GM18909 (cell line): ENCODE results near the gene KRTAP9-7.
"Not testable (repeated sequence)": the region's sequence is repeated elsewhere in the genome, so short reads cannot be mapped to it uniquely, and the experiment has no call there.

Source experiments
- ATAC-seq: cut with Tn5 transposase; IDR thresholded peaks from one replicate; pipeline ENCODE4 v1.9.1; 2021; ENCODE audit warnings: mild to moderate bottlenecking; ENCODE audit not compliant: unreplicated experiment, poor library complexity

The KRTAP9-7 gene

DNA sequence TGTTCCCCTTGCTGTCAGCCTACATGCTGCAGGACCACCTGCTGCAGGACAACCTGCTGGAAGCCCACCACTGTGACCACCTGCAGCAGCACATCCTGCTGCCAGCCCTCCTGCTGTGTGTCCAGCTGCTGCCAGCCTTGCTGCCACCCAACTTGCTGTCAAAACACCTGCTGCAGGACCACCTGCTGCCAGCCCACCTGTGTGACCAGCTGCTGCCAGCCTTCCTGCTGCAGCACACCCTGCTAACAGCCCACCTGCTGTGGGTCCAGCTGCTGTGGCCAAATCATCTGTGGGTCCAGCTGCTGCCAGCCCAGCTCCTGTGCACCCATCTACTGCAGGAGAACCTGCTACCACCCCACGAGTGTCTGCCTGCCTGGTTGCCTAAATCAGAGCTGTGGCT lies 4.2 kb upstream of the KRTAP9-7 start:
- ATAC-seq: not testable (repeated sequence)

DNA sequence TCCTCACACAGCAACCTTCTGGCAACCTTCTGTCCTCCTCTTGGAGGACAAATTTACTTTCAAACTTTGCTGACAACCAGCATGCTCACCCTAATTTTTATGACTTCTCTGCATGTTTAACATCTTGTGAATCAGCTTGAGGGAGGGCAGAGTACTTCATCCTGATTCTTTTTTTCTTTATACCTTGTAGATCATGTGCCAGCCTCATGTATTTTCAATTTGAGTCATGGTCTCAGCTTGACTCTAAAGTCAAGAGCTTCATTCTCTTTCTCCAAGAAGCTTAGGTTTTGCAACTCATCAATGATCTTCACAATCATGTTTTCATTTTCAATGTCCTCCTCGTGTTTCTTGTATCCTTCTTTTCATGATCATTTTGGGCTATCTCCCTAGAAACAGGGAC lies 3.6 kb upstream of the KRTAP9-7 start:
- ATAC-seq: no peak

DNA sequence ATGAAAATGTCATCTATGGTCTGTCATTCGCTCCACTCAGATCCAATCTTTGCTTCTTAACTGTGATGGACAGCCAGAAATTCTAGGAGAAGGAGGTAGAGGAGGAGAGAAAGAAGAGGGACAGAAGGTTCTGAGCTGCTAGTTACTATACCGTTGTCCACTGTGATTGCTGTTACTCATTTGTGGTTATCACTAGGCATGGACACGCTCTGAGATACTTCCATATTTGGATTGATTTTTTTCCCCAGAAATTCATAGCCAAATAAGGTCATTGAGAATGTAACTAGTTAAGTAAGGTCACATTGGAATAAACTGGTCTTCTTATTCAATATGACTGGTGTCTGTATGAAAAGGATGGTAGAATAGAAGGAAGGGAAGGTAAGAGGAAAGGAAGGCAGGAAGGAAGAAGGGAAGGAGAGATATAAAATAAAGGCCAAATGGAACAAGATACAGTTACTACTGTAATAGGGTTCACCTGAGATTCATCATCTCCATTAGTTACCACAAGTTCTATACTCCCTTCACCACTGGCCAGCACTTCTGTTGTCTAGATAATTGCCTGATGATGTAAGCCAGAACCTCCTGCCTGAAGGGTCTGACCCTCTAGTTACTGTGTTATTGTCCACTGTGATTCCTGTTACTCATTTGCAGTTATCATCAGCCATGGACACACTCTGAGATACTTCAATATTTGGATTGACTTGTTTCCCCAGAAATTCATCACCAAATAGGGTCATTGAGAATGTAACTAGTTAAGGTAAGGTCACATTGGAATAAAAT lies 2.9 kb downstream of the KRTAP9-7 start:
- ATAC-seq: no peak

DNA sequence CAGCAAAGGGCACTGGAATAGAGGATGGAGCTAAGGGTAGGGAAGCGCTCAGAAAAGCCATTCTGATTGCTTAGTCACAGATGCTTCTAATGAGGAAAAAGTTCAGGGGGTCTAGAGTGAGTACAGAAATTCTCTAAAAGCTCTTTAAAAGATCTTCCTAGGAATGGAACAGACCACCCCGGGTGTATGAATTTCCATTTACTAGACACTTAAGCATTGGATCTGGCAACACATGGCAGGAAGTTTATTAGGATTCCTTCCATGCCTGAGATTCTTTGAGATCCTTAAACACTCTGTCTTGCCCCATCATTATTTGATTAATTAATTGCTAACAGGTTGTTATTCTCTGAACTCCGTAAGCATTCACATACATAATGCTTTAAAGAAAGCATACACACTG lies 8.5 kb downstream of the KRTAP9-7 start:
- no peak for ATAC-seq

DNA sequence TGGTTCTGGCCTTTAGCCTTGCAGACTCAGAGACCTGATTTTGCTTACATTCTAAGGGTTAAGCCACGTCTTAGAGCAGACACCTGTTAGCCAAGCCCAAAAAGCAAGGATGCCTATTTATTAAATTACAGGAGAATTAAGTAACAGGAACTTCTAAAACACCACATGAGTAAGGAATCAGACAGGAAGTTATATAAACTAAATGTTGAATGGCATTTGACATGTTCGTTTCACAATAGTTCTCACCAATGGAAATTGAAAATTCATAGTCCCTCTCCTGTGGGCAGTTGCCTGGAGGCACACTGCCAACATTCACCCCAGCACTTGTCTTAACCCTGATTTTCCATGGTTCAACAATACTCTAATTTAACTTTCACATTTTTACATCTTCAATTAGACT lies 9.0 kb downstream of the KRTAP9-7 start:
- no peak for ATAC-seq

DNA sequence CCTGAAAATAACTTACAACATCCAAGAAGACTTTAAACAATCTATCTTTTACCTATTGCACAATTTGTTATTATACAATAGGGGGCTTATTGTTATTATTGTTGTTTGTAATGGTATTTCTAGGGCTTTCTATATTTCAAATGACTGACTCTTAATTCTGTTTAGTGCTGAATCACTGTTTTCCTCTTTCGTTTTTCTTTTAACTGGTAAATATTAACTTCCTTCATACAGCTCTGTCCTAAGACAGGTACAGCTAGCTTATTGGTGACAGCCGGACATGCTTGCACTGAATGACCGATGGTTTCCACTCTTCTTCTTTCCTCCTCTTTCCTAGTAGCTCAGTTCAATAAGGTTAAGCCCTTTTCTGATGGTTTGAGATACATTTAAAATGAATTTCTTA lies 11.6 kb downstream of the KRTAP9-7 start:
- no peak for ATAC-seq

DNA sequence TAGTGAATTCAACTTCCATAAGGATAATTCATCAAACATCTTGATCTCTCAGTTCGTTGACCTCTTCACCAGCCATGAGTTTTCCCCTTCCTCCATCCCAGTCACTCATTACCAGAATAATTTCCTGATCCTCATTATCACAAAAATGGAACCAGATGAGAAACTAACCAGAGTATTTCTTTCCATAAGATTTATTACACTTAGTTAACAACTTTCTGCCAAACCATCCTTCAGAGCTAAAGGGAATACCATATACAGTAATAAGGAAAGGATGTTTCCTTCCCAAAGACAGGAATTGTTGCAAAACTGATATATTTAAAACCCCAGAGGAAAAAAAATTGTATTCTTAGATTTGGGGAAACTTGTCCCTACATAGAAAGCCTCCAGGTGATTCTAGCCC lies 18.5 kb downstream of the KRTAP9-7 start:
- ATAC-seq: no peak

DNA sequence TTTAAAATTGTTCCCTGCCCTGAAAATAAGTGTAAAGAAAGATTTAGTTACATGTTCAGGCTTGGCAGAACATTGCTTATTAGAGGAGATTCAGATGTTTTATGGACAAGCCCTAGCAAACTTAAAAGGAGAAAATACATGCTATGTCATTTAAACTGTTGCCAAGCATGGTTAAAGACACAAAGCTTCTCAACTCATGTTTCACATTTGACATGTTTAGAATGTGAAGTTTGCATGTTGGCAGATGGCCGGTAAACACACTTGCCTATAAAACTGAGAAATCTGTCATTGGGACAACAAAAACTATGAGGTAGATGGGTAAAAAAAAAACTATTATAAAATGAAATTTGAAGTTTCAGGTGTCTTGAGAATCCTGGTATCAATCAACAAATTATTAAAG lies 21.3 kb downstream of the KRTAP9-7 start:
- no peak for ATAC-seq

DNA sequence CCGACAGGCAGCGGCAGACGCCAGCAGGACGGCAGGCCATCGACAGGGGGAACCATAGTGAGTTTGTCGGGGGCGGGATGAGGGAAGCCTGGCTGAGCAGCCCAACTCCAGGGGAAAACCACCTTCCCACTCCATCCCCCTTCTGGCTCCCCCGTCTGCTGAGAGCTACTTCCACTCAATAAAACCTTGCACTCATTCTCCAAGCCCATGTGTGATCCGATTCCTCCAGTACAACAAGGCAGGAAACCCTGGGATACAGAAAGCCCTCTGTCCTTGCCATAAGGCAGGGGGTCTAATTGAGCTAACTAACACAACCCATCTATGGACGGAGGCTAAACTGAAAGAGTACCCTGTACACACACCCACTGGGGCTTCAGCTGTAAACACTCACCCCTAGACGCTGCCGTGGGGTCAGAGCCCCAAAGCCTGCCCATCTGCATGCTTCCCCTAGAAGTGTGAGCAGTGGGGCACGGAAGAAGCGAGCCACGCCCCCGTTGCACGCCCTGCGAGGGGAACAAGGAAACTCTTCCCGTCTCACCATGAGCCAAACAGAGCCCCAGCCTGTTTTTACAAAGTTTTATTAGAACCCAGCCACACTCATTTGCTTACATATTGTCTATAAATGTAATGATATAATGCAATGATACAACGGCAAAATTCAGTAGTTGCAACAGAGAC lies 23.1 kb downstream of the KRTAP9-7 start:
- no peak for ATAC-seq

DNA sequence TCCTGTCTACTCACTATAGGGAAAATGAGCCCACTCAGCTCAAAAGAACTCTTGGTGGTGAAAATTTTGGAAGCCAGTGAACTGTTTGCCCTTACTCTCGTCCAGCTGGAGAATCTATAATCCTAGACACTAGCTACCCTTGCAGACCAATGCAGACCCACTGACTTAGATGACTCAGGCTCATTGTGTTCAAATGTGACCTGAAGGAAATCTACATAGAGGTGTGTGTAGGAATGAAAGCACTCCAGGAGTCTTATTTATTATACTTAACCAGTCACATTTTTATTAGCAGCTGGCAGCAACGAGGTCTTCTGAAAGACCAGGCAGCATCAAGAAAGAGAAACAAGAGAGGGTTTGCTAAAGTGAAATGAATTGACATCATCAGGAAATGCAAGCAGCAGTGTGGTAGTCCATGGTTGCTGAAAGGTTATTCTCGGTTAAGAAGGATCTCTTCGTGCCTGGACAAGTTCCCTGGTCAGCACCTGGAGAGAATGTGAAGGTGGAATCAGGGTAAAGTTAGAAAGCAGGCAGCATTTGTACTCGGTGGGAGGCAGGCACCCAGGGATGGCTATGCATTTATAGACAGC lies 25.8 kb downstream of the KRTAP9-7 start:
- no peak for ATAC-seq

DNA sequence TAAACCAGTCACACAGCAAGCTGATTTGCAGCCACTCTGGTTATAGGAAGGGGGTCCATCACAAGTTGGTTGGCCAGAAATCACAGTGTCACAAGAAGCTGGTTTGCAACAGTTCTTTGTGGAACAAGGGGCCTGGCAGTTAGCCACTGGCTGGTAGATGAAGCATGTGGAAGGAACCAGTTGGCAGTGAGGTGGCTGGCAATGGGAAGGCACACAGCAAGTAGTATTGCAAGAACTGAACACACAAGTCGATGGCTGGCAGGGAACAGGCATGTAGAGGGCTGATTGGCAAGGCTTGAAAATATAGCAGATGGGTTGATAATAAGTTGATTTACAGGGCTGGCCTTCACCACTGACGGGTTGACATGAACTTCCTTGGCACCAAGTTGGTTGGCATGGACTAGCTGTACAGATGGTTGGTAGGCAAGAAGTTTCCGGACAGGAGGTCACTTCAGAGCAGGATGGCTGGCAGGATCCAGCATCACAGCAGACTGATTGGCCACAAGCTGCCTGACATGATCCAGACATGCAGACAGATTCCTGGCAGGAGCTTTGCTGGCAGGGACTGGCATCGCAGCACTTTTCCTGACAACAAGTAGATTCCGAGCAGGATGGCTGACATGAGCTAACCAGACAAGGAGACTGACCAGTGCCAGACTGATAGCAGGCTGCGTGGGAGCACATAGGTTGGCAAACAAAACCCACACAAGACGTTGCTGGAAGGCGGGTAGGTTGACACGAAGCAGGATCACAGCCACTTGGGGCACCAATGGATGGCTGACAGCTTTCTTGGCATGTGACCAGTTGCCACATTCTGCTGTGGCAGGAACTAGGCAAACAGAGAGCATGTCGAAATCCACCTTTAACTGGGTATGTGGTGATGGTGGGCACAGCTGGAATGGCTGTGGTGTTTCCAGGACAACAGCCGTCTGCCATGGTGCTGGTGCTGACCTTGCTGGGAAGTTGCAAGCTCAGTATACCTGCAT lies 26.7 kb downstream of the KRTAP9-7 start, which contains the start of gene KRTAP29-1:
TSS of gene KRTAP29-1 (minus strand) at position 936 of the 986 bp plus-strand sequence. CDS start at position 936, 0 bp downstream.
- ATAC-seq: no peak

DNA sequence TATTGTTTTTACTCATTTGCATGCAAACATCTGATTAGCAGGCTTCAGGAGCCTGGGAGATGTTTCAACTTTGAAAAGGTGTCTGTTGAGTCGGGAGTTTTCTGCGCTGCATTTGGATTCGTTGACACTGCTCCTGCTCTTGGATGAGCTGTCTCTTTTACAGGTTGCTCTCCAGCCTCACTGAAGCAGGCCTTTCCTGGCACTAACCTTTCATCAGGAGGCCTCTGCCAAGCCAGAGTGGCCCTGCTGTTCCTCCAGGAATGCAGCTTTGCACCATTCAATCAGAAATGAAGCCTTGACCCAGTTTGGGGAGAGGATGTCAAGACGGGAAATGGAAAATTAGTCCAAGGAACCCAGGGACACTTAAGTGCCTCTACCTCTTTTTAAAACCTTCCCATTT lies 27.5 kb downstream of the KRTAP9-7 start:
- no peak for ATAC-seq

DNA sequence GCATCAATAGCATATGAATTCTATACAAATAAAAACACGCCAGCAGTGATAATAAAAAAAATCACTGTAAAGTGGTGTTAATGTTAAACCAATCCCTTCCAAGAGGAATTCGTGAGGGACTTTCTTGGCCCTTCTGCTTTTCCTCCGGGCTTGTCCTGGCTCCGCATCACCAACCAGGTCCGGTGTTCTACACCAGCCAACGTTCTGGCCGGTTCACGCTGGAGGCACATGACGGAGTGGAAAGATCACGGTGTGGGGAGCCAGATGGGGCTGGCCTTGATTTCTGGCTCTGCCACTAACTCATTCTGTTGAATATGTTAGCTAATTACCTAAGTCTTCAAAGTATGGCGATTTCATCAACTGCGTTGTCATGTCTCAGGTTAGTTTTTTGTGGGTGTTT lies 28.6 kb downstream of the KRTAP9-7 start:
- no peak for ATAC-seq

DNA sequence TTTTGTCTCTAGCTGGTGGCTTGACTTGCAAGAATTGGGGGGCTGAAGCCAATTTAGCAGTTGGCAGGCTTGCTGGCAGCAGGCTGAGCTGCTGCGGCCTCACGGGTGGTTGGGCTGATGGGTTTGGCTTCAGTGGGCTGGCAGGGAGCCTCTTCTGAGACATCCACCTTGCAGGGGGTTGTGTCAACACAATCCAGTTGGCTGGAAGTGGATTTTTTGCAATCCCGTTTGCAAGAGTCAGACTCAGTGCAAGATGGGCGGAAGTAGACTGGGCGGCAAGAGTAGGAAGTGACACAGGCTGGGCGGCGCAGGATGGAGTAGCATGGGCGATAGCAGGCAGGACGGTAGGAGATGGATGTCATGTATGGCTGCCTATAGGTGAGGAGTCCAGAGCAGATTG lies 32.1 kb downstream of the KRTAP9-7 start:
- ATAC-seq: no peak

DNA sequence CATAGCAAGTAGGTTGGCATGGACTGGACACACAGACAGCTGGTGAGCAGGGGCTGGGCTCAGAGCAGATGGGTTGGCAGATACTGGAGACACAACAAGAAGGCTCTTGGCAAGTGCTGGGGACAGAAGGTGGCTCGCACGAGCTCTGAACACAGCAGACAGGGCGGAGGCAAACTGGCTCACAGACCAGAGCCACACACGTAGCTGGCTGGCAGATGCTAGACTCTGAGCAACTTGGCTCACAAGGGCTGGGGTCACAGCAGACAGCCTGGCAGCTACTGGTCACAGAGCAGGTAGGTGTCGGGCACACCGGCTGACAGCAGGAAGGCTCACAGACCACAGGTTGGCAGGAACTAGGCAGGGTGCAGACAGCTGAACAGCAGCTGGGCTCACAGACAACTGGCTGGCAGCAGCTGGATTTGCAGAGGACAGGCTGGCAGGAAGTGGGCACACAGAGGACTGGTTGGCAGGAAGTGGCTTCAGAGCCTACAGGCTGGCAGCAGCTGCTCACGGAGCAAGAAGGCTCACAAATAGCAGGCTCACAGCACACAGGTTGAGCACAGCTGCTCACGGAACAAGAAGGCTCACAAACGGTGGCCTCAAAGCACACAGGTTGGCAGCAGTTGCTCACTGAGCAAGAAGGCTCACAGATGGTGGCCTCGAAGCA lies 32.9 kb downstream of the KRTAP9-7 start:
- ATAC-seq: peak; percentile 81

DNA sequence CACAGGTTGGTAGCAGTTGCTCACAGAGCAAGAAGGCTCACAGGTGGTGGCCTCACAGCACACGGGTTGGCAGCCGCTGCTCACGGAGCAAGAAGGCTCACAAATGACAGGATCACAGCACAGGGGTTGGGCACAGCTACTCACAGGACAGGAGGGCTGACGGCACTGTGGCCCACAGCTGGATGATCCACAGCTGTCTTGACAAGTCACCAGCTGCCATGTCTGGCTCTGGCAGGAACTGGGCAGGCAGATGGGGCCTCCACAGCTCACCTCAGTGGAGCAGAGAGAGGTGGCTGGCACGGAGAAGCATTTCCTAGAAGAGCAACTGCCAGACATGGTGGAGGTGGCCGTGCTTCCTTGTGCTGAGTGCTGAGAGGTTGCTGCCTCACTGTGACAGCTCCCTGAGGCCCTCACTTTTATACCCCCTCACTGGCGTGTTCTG lies 33.4 kb downstream of the KRTAP9-7 start, which contains the start of gene KRTAP16-1:
TSS of gene KRTAP16-1 (minus strand) at position 392 of the 442 bp plus-strand sequence. CDS start at position 336, 56 bp downstream.
- no peak for ATAC-seq

DNA sequence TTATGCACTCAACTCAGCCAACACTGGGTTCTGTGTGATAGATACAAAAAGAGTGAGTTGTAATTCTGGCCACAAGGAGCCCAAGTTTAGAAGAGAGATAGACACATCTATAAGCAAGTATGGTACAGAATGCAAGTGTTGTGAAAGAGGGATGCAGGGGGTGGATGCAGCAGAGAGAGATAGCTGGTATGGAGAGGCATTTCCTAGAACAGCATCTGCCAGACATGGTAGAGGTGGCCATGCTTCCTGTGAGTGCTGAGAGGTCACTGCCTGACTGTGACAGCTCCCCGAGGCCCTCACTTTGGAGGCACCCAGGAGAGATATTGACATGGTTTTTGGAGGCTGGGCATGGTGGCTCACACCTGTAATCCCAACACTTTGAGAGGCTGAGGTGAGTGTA lies 35.6 kb downstream of the KRTAP9-7 start:
- no peak for ATAC-seq

DNA sequence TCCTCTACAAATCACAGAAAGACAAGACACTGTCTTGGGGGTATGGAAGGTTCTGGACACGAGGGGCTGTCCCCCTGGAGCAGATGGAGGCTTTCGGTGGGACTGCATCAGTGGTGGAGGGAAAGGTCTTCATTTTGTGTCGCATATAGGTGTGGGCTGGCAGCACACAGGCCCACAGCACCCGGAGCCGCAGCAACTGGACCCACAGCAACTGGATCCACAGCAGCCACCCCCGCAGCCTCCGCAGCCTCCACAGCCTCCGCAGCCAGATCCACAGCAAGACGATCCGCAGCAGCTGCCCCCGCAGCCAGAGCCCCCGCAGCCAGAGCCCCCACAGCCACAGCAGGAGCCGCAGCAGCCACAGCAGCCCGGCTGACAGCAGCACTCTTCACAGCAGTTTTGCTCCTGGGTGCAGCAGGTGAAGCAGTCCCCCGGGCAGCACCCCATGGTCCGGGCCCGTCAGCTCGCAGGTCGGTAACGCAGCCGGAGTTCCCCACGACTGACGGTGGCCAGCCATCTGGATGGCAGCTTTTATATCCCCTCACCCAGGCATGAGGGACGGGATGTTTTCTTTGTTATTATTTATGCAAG lies 39.8 kb downstream of the KRTAP9-7 start, which contains the start of gene KRTAP17-1:
TSS of gene KRTAP17-1 (minus strand) at position 507 of the 591 bp plus-strand sequence. CDS start at position 447, 60 bp downstream.
- no peak for ATAC-seq

DNA sequence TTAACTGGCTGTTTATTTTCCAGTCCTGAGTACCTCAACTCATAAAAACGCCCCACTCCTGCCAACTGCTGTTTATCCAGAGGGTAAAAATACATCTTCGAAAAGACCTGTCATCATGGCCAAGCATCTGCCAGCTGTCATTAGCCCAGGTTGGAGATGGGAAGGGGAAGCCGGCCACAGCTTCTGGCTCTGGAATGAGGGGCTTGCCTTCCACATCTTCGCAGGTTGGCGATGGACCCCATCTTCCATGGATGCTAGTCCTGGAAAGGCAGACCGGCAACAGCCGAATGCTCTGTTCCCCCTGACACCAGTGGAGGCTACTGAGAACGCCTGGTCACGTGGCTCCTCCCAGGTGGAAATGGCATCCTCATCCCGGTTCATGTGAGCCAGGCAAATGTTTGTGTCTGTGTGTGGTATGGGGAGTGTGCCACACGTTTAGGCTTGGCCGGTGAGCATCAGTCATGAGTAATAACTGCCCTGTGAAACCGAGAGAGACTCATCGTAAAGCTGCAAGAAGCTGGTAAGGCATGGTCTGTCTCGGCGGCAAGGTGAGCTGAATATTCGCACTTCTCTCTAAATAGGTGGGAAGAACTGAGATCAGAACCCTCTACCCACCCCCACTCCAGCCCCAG lies 40.4 kb downstream of the KRTAP9-7 start:
- no peak for ATAC-seq
